GM12878 (cell line): ENCODE measurements around the gene MGST3. TPM values are rescaled to one million over a fixed set of nuclear protein-coding genes. Genes with fewer than 3 reads are reported as not detected.

Source experiments
- ATAC-seq: fragments of 200-7000 bp; cut with Tn5 transposase; 3 replicates; pipeline ENCODE4 v1.9.1; 2020; ENCODE audit warnings: mild to moderate bottlenecking, moderate library complexity
- BruUV-seq: library from RNA; stranded (reverse); fragments of 400-500 nt; replicated peaks from 2 replicates; lab custom pipeline; 2021; lab: Mats Ljungman, UMichigan
- CTCF ChIA-PET: fragments of 300-600 bp; sonication (Branson Sonifier 250); formaldehyde crosslinking; extraction: SDS; loops from one replicate; lab custom pipeline; 2021; ENCODE audit warnings: inconsistent platforms; lab: Yijun Ruan, JAX
- POLR2A ChIA-PET: fragments of 350-600 bp; formaldehyde crosslinking; extraction: SDS; loops from one replicate; lab custom pipeline; 2021; ENCODE audit warnings: inconsistent platforms; lab: Charles Lee
- RAD21 ChIA-PET: fragments of 300-600 bp; sonication (Branson Sonifier 250); formaldehyde crosslinking; loops from one replicate; lab custom pipeline; 2023; ENCODE audit warnings: antibody characterized with exemption; ENCODE audit not compliant: unreplicated experiment; lab: Charles Lee
- SMC1A ChIA-PET: fragments of 300-600 bp; sonication (Branson Sonifier 250); formaldehyde crosslinking; loops from one replicate; lab custom pipeline; 2023; ENCODE audit not compliant: unreplicated experiment, uncharacterized antibody; lab: Charles Lee
- DNase-seq: peaks from one replicate; pipeline ENCODE4 v3.0.0-alpha.2; 2011; ENCODE audit warnings: low read depth, low spot score
- FAIRE-seq: peaks from 3 replicates; lab custom pipeline; 2011; peaks lifted over from hg19 to GRCh38; lab: Jason Lieb, UNC
- H2AFZ ChIP-seq: 2 replicates; pipeline ENCODE4 v1.6.0; 2011; ENCODE audit warnings: low read depth, low read length, control low read depth; ENCODE audit not compliant: control insufficient read depth
- H3K27ac ChIP-seq: 2 replicates; pipeline ENCODE4 v1.5.1; 2011; ENCODE audit warnings: control low read depth; ENCODE audit not compliant: control insufficient read depth, insufficient read depth
- H3K27me3 ChIP-seq, 2 experiments: replicated peaks in 1 of 2; 2 replicates each; pipeline versions ENCODE4 v1.6.0 to v1.6.1; 2011; ENCODE audit warnings: low read length in 1 of 2; ENCODE audit not compliant: control insufficient read depth in 2 of 2, insufficient read depth in 2 of 2
- H3K36me3 ChIP-seq, 2 experiments: 2 replicates each; pipeline ENCODE4 v1.5.1; 2011; ENCODE audit warnings: low read length in 1 of 2; ENCODE audit not compliant: control insufficient read depth in 2 of 2, insufficient read depth in 2 of 2
- H3K4me1 ChIP-seq: 2 replicates; pipeline ENCODE4 v1.6.1; 2011; ENCODE audit warnings: mild to moderate bottlenecking, low read length, moderate library complexity, mixed read lengths; ENCODE audit not compliant: control insufficient read depth, insufficient read depth
- H3K4me2 ChIP-seq: 2 replicates; pipeline ENCODE4 v1.6.0; 2011; ENCODE audit warnings: control low read depth; ENCODE audit not compliant: control insufficient read depth, insufficient read depth
- H3K4me3 ChIP-seq: fragments of 200-600 bp; sonication (generic); 2 replicates; pipeline ENCODE4 v1.5.1; 2016
- H3K79me2 ChIP-seq: 2 replicates; pipeline ENCODE4 v1.6.0; 2011; ENCODE audit warnings: low read length; ENCODE audit not compliant: control insufficient read depth, insufficient read depth
- H3K9ac ChIP-seq: 2 replicates; pipeline ENCODE4 v1.8.0; 2011; ENCODE audit warnings: low read length, control low read depth, mixed read lengths; ENCODE audit not compliant: control insufficient read depth, insufficient read depth
- H3K9me3 ChIP-seq: replicated peaks from 3 replicates; pipeline ENCODE4 v1.5.1; 2011; ENCODE audit warnings: mild to moderate bottlenecking, low read length; ENCODE audit not compliant: control insufficient read depth, insufficient read depth
- H4K20me1 ChIP-seq: 2 replicates; pipeline ENCODE4 v1.6.0; 2011; ENCODE audit not compliant: control insufficient read depth, insufficient read depth
- ASH2L ChIP-seq: fragments of 300-600, 200-600 bp; sonication (generic); IDR thresholded peaks from 2 replicates; pipeline ENCODE4 v1.6.1; 2017; ENCODE audit warnings: low read depth, mild to moderate bottlenecking, borderline replicate concordance
- BCL11A ChIP-seq: IDR thresholded peaks from 2 replicates; pipeline ENCODE4 v1.6.1; 2011; ENCODE audit warnings: low read depth, low read length
- DPF2 ChIP-seq: fragments of 450-650 bp; IDR thresholded peaks from 2 replicates; pipeline ENCODE4 v1.6.1; 2017; ENCODE audit warnings: mild to moderate bottlenecking
- FOS ChIP-seq: IDR thresholded peaks from 3 replicates; pipeline ENCODE4 v1.6.1; 2011; ENCODE audit warnings: borderline replicate concordance; ENCODE audit not compliant: insufficient read length; ENCODE audit errors: extremely low read depth
- JUND ChIP-seq: IDR thresholded peaks from 2 replicates; pipeline ENCODE4 v1.6.1; 2012; ENCODE audit warnings: low read depth, mild to moderate bottlenecking, low read length, improper control_type of control experiment, moderate library complexity
- MEF2B ChIP-seq: fragments of 450-650 bp; IDR thresholded peaks from 2 replicates; pipeline ENCODE4 v1.6.1; 2018; ENCODE audit warnings: mild to moderate bottlenecking, moderate library complexity; ENCODE audit not compliant: partially characterized antibody, poor library complexity, severe bottlenecking
- MTA2 ChIP-seq: fragments of 450-650 bp; IDR thresholded peaks from 2 replicates; pipeline ENCODE4 v1.6.1; 2016; ENCODE audit warnings: low read depth, mild to moderate bottlenecking, moderate library complexity
- MYB ChIP-seq: fragments of 150-350 bp; IDR thresholded peaks from 2 replicates; pipeline ENCODE4 v1.6.1; 2014; ENCODE audit warnings: mild to moderate bottlenecking, low read depth, low read length, borderline replicate concordance
- NR2C2 ChIP-seq: IDR thresholded peaks from 2 replicates; pipeline ENCODE4 v1.6.1; 2011; ENCODE audit warnings: borderline replicate concordance, low read depth; ENCODE audit not compliant: control insufficient read depth, insufficient read length
- POLR2AphosphoS2 ChIP-seq: IDR thresholded peaks from 2 replicates; pipeline ENCODE4 v1.6.1; 2011; ENCODE audit warnings: low read depth, mild to moderate bottlenecking, low read length, improper control_type of control experiment, moderate library complexity
- SREBF2 ChIP-seq: IDR thresholded peaks from 2 replicates; pipeline ENCODE4 v1.6.1; 2012; ENCODE audit warnings: mild to moderate bottlenecking, low read length
- STAT1 ChIP-seq: fragments of 450-650 bp; conservative IDR thresholded peaks from 2 replicates; pipeline ENCODE4 v1.6.1; 2014; ENCODE audit warnings: antibody characterized with exemption, mild to moderate bottlenecking
- TAF1 ChIP-seq: IDR thresholded peaks from 2 replicates; pipeline ENCODE4 v1.6.1; 2011; ENCODE audit warnings: mild to moderate bottlenecking, low read depth, low read length, borderline replicate concordance
- WGBS: methylation state at CpG from one replicate; pipeline ENCODE4 v1.1.6; 2016; ENCODE audit warnings: low lambda C conversion rate; ENCODE audit not compliant: insufficient replicate concordance, insufficient coverage; ENCODE audit errors: missing lambda C conversion rate; 5-methylcytosine and 5-hydroxymethylcytosine counted together
- in situ Hi-C: fragments of 300-500 bp; cut with MboI; formaldehyde crosslinking; loops from 9 replicates; pipeline ENCODE4 v1.14.3; 2018; ENCODE audit warnings: mixed read lengths
- intact Hi-C: fragments of 100-400 bp; cut with micrococcal nuclease; formaldehyde crosslinking; loops from one replicate; pipeline ENCODE4 v1.14.2; 2022; ENCODE audit not compliant: unreplicated experiment
- polyA plus RNA-seq, 11 experiments: library from polyadenylated mRNA; depleted of rRNA in 4 of 11; unstranded in 6 of 11; stranded (reverse) in 5 of 11; fragments of >200 nt; fragmentation: Nextera tagmentation in 4 of 11; fragmentation: Illumina TruSeq in 1 of 11; extraction: Ambion mirVana in 4 of 11; extraction: Trizol in 1 of 11; gene quantifications; 1 replicate in 1 of 11; 2 replicates in 10 of 11; pipeline versions ENCODE4 v1.2.1 to v1.2.3, GENCODE V29; 2011 to 2016; ENCODE audit warnings: inconsistent platforms in 2 of 11, missing spikeins in 2 of 11, low read depth in 1 of 11
- total RNA-seq, 4 experiments: library from RNA; depleted of rRNA in 3 of 4; stranded (reverse); fragments of >200 nt in 3 of 4; fragmentation: Illumina TruSeq in 1 of 4; extraction: Trizol in 1 of 4; gene quantifications; 2 replicates each; pipeline versions ENCODE4 v1.2.1 to v1.2.3, GENCODE V29; 2013 to 2021
- TF ChIP-seq, protein P1 (sequence below): IDR thresholded peaks from 2 replicates; pipeline ENCODE4 v1.6.1; 2012; ENCODE audit warnings: low read depth, low read length, improper control_type of control experiment
- TF ChIP-seq, protein P2 (sequence below): fragments of 450-650 bp; IDR thresholded peaks from 2 replicates; pipeline ENCODE4 v1.6.1; 2017; ENCODE audit warnings: mild to moderate bottlenecking, moderate library complexity
- TF ChIP-seq, protein P3 (sequence below): IDR thresholded peaks from 2 replicates; pipeline ENCODE4 v1.6.1; 2011; ENCODE audit warnings: borderline replicate concordance, low read depth, mild to moderate bottlenecking, moderate library complexity, mixed read lengths, low read length; ENCODE audit not compliant: insufficient read depth; ENCODE audit errors: extremely low read length
- TF ChIP-seq, protein P4 (sequence below): IDR thresholded peaks from 2 replicates; pipeline ENCODE4 v1.6.1; 2011; ENCODE audit warnings: mild to moderate bottlenecking, low read depth, low read length, moderate library complexity; ENCODE audit not compliant: insufficient replicate concordance

The MGST3 gene
- total and polyA plus RNA-seq, 10 of the 15 experiments (the other 5 are each of a cell fraction or from before 2014, with no cell fraction given), result 37.3 to 145 (median 68.8) TPM

DNA sequence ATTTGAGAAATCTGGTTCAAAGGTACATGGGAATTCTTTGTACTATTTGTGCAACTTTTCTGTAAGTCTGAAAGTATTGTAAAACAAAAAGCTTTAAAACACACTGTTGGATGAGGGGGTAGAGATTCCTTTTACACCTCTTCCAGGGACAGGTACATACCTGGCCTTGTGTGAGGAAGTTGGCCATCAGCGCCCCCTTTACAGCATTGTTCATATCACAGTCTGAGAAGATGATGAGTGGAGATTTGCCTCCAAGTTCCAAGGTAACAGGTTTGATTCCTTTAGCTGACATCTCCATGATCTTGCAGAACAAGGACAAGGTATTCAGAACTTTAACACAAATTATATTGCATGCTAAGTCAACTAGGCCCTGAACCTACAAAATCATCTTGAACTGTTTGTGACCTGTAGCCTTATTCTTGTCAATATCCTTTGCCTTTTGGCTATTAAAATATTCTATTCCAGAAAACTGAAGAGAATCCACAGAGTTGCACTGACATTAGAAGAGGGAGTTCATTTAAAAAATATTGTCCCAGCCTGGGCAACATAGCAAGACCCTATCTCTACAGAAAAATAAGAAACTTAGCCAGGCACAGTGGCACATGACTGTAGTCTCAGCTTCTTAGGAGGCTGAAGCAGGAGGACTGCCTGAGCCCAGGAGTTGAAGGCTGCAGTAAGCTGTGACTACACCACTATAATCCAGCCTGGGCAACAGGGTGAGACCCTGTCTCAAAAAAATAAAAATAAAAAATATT, 48.4 kb downstream of the MGST3 start:
- Histone ChIP-seq H3K4me2 (no peak overlapping the region), H3K27ac (no peak overlapping the region), H3K4me1 (no peaks in the 10 kb centered on the region), H2AFZ (no peak overlapping the region), H3K9me3 (no peaks in the 10 kb centered on the region; the same call in 2 of the 3 replicates), H3K4me3 (no peak overlapping the region), H3K9ac (no peak overlapping the region), H3K36me3 (peaks cover 0 to 22% of the 10 kb centered on the region in 2 experiments), H3K27me3 (no peaks in the 10 kb centered on the region), H4K20me1 (no peaks in the 10 kb centered on the region), H3K79me2 (peaks cover 2% of the 10 kb centered on the region; the same call in 1 of the 2 replicates)
- ChIA-PET RAD21 (no interaction called here), SMC1A (no interaction called here), POLR2A (no interaction called here), CTCF (interaction anchor here (1.2 kb wide), 1 partner anchor 79 kb away, joined by 3 read pairs; no protein-coding TSS in a partner anchor)
- FAIRE-seq (no peak), ATAC-seq (no peak), DNase-seq (no peak)
- intact Hi-C loops (no loop called here), in situ Hi-C loops (no loop called here)
- BruUV-seq, result no TSS peak
- WGBS, result 39% methylated on average over 1 of the region's 1 CpG
- TF ChIP-seq FOS, result no peak
- TF ChIP-seq JUND, result no peak
- TF ChIP-seq POLR2AphosphoS2, result no peak
- no peak for TF ChIP-seq ASH2L
- no peak for TF ChIP-seq MTA2
- TF ChIP-seq, protein P1, sequence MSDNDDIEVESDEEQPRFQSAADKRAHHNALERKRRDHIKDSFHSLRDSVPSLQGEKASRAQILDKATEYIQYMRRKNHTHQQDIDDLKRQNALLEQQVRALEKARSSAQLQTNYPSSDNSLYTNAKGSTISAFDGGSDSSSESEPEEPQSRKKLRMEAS, result no peak
- TF ChIP-seq SREBF2, result no peak
- no peak for TF ChIP-seq NR2C2
- no peak for TF ChIP-seq STAT1
- TF ChIP-seq BCL11A, result no peak
- no peak for TF ChIP-seq TAF1
- TF ChIP-seq DPF2, result no peak
- no peak for TF ChIP-seq MEF2B
- TF ChIP-seq, protein P2, sequence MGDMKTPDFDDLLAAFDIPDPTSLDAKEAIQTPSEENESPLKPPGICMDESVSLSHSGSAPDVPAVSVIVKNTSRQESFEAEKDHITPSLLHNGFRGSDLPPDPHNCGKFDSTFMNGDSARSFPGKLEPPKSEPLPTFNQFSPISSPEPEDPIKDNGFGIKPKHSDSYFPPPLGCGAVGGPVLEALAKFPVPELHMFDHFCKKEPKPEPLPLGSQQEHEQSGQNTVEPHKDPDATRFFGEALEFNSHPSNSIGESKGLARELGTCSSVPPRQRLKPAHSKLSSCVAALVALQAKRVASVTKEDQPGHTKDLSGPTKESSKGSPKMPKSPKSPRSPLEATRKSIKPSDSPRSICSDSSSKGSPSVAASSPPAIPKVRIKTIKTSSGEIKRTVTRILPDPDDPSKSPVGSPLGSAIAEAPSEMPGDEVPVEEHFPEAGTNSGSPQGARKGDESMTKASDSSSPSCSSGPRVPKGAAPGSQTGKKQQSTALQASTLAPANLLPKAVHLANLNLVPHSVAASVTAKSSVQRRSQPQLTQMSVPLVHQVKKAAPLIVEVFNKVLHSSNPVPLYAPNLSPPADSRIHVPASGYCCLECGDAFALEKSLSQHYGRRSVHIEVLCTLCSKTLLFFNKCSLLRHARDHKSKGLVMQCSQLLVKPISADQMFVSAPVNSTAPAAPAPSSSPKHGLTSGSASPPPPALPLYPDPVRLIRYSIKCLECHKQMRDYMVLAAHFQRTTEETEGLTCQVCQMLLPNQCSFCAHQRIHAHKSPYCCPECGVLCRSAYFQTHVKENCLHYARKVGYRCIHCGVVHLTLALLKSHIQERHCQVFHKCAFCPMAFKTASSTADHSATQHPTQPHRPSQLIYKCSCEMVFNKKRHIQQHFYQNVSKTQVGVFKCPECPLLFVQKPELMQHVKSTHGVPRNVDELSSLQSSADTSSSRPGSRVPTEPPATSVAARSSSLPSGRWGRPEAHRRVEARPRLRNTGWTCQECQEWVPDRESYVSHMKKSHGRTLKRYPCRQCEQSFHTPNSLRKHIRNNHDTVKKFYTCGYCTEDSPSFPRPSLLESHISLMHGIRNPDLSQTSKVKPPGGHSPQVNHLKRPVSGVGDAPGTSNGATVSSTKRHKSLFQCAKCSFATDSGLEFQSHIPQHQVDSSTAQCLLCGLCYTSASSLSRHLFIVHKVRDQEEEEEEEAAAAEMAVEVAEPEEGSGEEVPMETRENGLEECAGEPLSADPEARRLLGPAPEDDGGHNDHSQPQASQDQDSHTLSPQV, result no peak
- TF ChIP-seq, protein P3, sequence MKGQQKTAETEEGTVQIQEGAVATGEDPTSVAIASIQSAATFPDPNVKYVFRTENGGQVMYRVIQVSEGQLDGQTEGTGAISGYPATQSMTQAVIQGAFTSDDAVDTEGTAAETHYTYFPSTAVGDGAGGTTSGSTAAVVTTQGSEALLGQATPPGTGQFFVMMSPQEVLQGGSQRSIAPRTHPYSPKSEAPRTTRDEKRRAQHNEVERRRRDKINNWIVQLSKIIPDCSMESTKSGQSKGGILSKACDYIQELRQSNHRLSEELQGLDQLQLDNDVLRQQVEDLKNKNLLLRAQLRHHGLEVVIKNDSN, result no peak
- TF ChIP-seq MYB, result no peak
- TF ChIP-seq, protein P4, sequence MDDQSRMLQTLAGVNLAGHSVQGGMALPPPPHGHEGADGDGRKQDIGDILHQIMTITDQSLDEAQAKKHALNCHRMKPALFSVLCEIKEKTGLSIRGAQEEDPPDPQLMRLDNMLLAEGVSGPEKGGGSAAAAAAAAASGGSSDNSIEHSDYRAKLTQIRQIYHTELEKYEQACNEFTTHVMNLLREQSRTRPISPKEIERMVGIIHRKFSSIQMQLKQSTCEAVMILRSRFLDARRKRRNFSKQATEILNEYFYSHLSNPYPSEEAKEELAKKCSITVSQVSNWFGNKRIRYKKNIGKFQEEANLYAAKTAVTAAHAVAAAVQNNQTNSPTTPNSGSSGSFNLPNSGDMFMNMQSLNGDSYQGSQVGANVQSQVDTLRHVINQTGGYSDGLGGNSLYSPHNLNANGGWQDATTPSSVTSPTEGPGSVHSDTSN, result no peak
